Adrenal gland (tissue), 5 donors: ENCODE measurements around the gene TMCC1.

Experiments
- CTCF ChIP-seq, 6 experiments: fragments of 450-650 bp in 4 of 6; fragments of 200-600 bp in 2 of 6; sonication (generic) in 1 of 6; IDR thresholded peaks; 1 replicate in 5 of 6; 2 replicates in 1 of 6; pipeline versions ENCODE4 v1.5.1 to v1.8.0; 2016 to 2021; ENCODE audit warnings: antibody characterized with exemption in 6 of 6, mild to moderate bottlenecking in 2 of 6, moderate library complexity in 1 of 6
- POLR2A ChIP-seq, 2 donors: fragments of 450-650 bp; IDR thresholded peaks; one replicate each; pipeline ENCODE4 v1.6.1; 2017; ENCODE audit warnings: antibody characterized with exemption in 2 of 2, mild to moderate bottlenecking in 2 of 2, moderate library complexity in 1 of 2
- donor health status: DM: no; HTN: no; CAD: no.

- TF ChIP-seq CTCF (IDR thresholded peaks at IDR 0.05) (no peak), POLR2A (IDR thresholded peaks at IDR 0.05) (no peak)
Measured at GRCh38 chr3:129927072-129927471, 33.6 kb upstream of the TMCC1 start.
